ENCODE data around the gene SRD5A2.

SRD5A2 gene

GRCh38 chr2:31541853-31542252, 38.9 kb downstream of the SRD5A2 start:
- Histone ChIP-seq H3K9me3 (ENCODE audit: control insufficient read depth, insufficient read depth, low read depth, low read length) (no peaks in the 10 kb centered on the region; the same call in 1 of the 2 replicates), H3K27ac (ENCODE audit: extremely low read depth, low read depth, low read length) (no peak overlapping the region), H3K36me3 (ENCODE audit: control insufficient read depth in 2 of 2, insufficient read depth in 1 of 2, low read length in 2 of 2) (no peaks in the 10 kb centered on the region), H3K4me3 (ENCODE audit: low read depth, low read length) (no peak overlapping the region), H3K4me1 (ENCODE audit: control insufficient read depth, insufficient read depth, low read length) (peaks cover 8% of the 10 kb centered on the region; the same call in 1 of the 2 replicates)
- CTCF ChIA-PET: interaction anchor here (0.7 kb wide), 1 partner anchor 13 kb away, joined by 3 read pairs; no protein-coding TSS in a partner anchor
- TF ChIP-seq ZNF391 (tag by site-specific recombination; IDR thresholded peaks at IDR 0.05; ENCODE audit: borderline replicate concordance, low read depth): no peak
- no peak for TF ChIP-seq SCRT1 (tag by site-specific recombination; IDR thresholded peaks at IDR 0.05; ENCODE audit: borderline replicate concordance)
- no peak for TF ChIP-seq ZSCAN16 (tag by site-specific recombination; IDR thresholded peaks at IDR 0.05)
- no peak for TF ChIP-seq ZNF19 (tag by site-specific recombination; IDR thresholded peaks at IDR 0.05; ENCODE audit: low read depth)
- no peak for TF ChIP-seq ZNF184 (tag by site-specific recombination; IDR thresholded peaks at IDR 0.05)
- no peak for TF ChIP-seq ZNF776 (tag by site-specific recombination; IDR thresholded peaks at IDR 0.05; ENCODE audit: borderline replicate concordance)
- no peak for TF ChIP-seq ZNF148 (tag by site-specific recombination; IDR thresholded peaks at IDR 0.05; ENCODE audit: borderline replicate concordance)
- no peak for TF ChIP-seq ZBTB26 (tag by site-specific recombination; optimal IDR thresholded peaks at IDR 0.05)
- no peak for TF ChIP-seq ZNF639 (tag by site-specific recombination; IDR thresholded peaks at IDR 0.05)
- TF ChIP-seq IKZF3 (tag by site-specific recombination; IDR thresholded peaks at IDR 0.05): no peak
- TF ChIP-seq SP2 (tag by site-specific recombination; IDR thresholded peaks at IDR 0.05): no peak
- no peak for TF ChIP-seq REST (tag by site-specific recombination; IDR thresholded peaks at IDR 0.05)
- TF ChIP-seq CTCF (tag by site-specific recombination; IDR thresholded peaks at IDR 0.05): no peak
- TF ChIP-seq ZFP69B (tag by site-specific recombination; IDR thresholded peaks at IDR 0.05): no peak
- POLR2A ChIA-PET: no interaction called here

GRCh38 chr2:31539505-31539904, 41.2 kb downstream of the SRD5A2 start:
- ChIA-PET POLR2A (no interaction called here), CTCF (interaction anchor here (1.3 kb wide), 1 partner anchor 17 kb away, joined by 6 read pairs; no protein-coding TSS in a partner anchor)
- H3K9me3 ChIP-seq (ENCODE audit: control insufficient read depth, insufficient read depth, low read depth, low read length): no peaks in the 10 kb centered on the region; the same call in 1 of the 2 replicates
- H3K4me3 ChIP-seq (ENCODE audit: low read depth, low read length): no peak overlapping the region
- no peak overlapping the region for H3K27ac ChIP-seq (ENCODE audit: extremely low read depth, low read depth, low read length)
- H3K36me3 ChIP-seq (ENCODE audit: control insufficient read depth in 2 of 2, insufficient read depth in 1 of 2, low read length in 2 of 2): no peaks in the 10 kb centered on the region
- peaks cover 8% of the 10 kb centered on the region; the same call in 1 of the 2 replicates for H3K4me1 ChIP-seq (ENCODE audit: control insufficient read depth, insufficient read depth, low read length)
- TF ChIP-seq ZNF843 (tag by site-specific recombination; IDR thresholded peaks at IDR 0.05) (no peak), BCL11A (tag by site-specific recombination; IDR thresholded peaks at IDR 0.05; ENCODE audit: low read depth) (no peak), ZBTB8A (tag by site-specific recombination; IDR thresholded peaks at IDR 0.05) (no peak), KLF16 (tag by site-specific recombination; IDR thresholded peaks at IDR 0.05) (no peak), ZNF645 (tag by site-specific recombination; IDR thresholded peaks at IDR 0.05) (no peak), OSR2 (tag by site-specific recombination; IDR thresholded peaks at IDR 0.05) (no peak), ZBTB6 (tag by site-specific recombination; IDR thresholded peaks at IDR 0.05) (no peak), ZSCAN23 (tag by site-specific recombination; IDR thresholded peaks at IDR 0.05) (no peak), TCF7L2 (IDR thresholded peaks at IDR 0.05; ENCODE audit: borderline replicate concordance, low read depth, low read length) (no peak)

All from HEK293 (cell line).